AML-193 (cell line): ENCODE measurements around the gene MRPL12.

Experiments used
- DNase-seq, 2 experiments: peaks; one replicate each; lab custom pipeline; 2025; lab: John Stamatoyannopoulos, UW

Gene MRPL12

DNA sequence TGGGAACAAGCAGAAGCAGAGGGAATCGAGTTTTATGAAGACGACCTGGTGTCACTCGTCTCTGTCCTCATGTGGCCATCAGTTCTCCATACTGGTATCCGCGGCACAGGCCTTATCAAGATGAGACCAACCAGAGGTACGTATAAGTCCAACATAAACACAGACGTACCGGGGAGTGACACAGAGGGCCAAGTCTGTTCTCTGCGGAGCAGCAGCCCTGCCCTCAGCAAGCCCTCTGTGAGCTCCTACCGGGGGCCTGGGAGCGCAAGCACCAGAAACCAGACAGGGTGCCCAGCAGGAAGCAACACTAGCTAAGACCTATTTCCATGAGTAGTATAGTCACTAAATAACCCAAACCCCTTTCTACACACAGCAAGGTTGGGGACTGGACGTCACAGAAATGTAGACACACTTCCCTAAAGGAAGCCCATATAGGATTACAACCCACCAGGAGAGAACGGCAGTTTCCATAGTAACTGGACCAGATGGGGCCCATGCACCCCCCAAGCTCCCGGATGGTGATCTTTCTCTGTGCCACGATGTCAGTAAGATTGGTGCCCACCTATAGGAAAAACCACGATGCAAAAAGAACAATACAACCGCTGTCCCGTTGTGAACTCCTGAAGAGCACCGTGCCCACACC lies 20.5 kb upstream of the MRPL12 start:
- DNase-seq, result no peak

- DNase-seq, result no peak
Observed at GRCh38 chr17:81683208-81683583, 20.0 kb upstream of the MRPL12 start.

- DNase-seq, result peak; percentile 99 to 100
Observed at GRCh38 chr17:81683584-81684441, 19.4 kb upstream of the MRPL12 start, which contains the start of the genes ARL16 and HGS. ARL16 (minus strand) TSS chr17:81683797; CDS start chr17:81683753, 44 bp downstream. HGS (plus strand) TSS chr17:81684011; CDS start chr17:81684067, 56 bp downstream.

DNA sequence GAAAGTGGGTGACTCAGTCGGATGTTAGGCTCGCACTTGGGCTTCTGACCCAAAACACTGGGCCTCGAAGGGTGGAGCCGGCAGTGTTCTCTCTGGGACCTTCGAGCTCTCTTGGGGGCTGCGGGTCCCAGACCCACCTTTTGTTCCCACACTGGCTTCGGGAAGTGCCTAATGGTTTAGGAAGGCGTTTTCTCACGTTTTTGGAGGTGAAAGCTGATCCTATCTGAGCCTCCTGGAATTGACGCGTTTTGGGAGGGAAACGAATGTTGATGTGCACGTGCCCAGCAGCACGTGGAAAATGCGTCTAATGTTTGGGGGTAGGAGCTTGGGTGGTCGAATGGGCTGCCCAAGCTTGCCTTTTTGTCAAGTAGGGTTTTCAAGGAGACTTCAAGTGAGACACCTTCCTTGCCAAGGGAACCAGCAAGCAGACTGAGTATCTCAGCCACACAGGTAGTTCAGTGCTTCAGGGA lies 18.7 kb upstream of the MRPL12 start:
- no peak for DNase-seq

DNA sequence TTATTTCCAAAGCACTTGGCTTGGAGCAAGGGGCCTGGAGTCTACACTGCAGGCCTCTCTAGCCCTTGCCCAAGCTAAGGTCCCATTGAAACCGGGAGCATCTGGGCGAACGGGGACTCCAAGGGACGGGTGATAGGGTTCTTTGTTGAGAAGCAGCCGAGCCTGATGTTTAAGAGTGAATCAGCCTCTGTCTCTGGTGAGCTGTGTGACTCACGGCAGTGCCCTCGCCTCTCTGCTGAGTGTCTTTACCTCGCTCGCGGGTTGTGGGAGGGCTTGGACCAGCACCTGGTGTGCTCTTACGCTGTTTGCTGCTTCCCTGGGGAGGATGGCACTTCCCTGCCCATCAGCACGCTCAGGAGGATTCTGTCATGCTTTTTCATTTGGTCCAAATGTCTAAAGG lies 18.1 kb upstream of the MRPL12 start:
- DNase-seq, result no peak

GRCh38 chr17:81686614-81687013 lies 16.6 kb upstream of the MRPL12 start:
- DNase-seq, result no peak

DNA sequence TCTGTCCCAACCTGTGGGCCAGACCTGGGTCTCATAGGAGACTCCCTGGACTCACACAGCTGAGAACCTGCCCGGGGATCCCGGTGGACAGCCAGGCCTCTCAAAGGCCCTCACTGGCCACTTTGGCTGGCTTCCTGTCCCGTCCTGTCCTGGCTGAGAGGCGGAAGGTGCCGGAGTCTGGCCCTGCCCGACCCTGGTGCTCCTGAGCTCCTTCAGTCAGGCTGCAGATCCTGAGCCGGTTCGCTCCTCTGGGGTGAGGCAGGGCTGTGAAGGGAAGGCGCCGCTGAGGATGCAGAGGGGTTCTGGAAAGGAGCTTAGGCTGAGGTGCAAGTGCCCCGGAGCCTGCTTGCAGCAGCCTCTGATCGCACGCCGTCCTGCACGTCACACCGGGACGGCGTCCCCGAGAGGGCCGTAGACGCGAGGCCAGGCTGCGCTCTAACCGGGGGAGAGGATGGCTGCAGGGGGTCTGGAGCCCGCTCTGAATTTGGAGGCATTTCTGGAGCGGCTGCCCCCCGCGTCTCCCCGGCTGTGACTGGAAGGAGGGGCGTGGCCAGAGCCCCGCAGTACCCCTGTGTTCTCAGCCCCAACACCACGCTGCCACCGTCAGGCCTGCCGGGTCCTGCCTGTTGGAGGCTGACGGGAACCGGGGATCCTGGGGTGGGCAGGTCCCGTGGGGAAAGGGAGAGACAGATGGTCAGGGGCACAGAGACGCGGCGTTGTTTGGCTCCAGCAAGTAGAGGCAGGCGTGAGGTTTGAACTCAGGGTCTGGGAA lies 15.2 kb upstream of the MRPL12 start:
- no peak for DNase-seq

DNA sequence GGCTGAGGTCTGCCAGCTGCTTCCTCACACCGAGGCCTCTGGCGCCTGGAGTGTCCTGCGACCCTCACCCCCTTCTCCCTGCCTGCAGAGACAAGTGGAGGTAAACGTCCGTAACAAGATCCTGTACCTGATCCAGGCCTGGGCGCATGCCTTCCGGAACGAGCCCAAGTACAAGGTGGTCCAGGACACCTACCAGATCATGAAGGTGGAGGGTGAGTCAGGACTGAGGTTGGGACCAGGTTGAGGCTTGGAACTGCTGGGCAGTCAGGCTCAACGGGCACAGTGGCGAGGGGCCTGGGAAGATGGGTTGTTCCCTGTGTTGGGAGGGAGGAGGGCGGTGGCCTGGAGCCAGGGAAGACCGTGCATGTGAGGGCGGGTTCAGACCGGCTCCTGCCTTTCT lies 14.6 kb upstream of the MRPL12 start:
- no peak for DNase-seq

GRCh38 chr17:81690066-81690465 lies 13.1 kb upstream of the MRPL12 start:
- DNase-seq, result no peak

DNA sequence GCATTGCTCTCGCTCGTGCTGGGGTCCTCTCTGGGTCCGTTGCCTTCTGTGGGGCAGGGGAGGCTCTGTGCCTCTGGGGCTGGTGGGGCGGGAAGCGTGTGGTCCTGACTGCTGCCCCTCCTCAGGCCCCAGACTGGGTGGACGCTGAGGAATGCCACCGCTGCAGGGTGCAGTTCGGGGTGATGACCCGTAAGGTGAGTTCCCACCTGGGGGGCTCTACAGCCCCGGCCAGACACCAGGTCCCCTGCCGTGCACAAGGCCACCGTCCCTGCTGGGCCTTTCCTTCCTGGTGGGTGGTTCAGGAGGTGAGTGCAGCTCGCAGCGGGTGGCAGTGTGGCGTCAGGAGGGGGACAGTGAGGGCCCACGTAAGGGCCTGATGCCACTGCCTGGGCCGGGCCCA lies 12.6 kb upstream of the MRPL12 start:
- no peak for DNase-seq

DNA sequence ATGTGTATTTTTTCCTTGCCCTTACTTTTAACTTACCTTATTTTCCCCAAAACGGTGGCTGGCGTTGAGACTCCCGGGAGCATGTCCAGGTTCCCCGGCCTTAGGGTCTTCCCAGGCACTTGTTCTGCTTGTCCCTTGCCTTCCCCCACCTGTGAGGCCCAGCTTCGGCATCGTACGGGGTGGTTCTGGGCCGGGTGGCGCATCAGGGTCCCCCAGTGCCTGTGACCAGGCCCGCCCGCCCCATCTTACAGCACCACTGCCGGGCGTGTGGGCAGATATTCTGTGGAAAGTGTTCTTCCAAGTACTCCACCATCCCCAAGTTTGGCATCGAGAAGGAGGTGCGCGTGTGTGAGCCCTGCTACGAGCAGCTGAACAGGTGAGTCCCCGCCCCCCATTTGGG lies 12.0 kb upstream of the MRPL12 start:
- DNase-seq, result no peak

DNA sequence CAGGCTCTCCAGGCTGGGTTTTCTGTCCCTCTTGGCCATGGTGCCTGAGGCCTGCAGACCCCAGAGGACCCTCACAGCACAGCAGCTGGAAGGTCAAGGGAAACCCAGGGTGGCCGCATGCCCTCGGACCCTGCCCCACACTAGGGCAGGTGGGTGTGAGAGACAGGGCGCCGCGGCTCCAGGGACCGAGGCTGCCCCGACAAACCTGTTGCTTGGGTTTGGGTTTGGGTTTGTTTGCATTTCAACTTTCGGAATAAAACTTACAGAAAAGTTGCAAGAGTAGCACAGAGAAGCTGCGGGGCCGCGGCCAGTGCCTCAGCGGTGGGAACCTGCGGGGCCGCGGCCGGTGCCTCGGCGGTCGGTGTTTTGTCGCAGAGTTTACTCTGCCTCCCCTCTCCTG lies 11.6 kb upstream of the MRPL12 start:
- no peak for DNase-seq

DNA sequence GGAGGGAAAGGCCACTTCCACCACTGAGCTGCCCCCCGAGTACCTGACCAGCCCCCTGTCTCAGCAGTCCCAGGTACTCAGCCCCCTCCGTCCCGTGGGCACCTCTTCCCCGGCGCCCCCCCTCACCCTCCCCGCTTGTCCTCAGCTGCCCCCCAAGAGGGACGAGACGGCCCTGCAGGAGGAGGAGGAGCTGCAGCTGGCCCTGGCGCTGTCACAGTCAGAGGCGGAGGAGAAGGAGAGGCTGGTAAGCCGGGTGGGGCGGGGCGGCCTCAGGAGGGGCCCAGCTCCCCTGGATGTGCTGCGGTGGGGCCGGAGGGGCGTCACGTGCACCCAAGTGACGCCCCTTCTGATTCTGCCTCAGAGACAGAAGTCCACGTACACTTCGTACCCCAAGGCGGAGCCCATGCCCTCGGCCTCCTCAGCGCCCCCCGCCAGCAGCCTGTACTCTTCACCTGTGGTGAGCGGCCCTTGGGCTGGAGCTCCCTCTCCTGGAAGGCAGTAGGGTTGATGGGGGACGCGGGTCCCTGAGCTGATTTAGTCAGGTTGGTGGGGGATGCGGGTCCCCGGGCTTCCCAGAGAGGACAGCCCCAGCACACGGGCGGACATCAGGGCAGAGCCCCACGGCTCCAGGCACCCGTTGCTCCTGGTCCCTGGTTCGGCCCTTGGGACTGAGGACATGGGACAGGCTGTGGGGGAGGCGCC lies 9.5 kb upstream of the MRPL12 start:
- DNase-seq, result no peak

GRCh38 chr17:81694810-81695209 lies 8.4 kb upstream of the MRPL12 start:
- DNase-seq, result no peak

- no peak for DNase-seq
Observed at GRCh38 chr17:81695211-81695610, 8.0 kb upstream of the MRPL12 start.

- no peak for DNase-seq
Observed at GRCh38 chr17:81695801-81696200, 7.4 kb upstream of the MRPL12 start.

DNA sequence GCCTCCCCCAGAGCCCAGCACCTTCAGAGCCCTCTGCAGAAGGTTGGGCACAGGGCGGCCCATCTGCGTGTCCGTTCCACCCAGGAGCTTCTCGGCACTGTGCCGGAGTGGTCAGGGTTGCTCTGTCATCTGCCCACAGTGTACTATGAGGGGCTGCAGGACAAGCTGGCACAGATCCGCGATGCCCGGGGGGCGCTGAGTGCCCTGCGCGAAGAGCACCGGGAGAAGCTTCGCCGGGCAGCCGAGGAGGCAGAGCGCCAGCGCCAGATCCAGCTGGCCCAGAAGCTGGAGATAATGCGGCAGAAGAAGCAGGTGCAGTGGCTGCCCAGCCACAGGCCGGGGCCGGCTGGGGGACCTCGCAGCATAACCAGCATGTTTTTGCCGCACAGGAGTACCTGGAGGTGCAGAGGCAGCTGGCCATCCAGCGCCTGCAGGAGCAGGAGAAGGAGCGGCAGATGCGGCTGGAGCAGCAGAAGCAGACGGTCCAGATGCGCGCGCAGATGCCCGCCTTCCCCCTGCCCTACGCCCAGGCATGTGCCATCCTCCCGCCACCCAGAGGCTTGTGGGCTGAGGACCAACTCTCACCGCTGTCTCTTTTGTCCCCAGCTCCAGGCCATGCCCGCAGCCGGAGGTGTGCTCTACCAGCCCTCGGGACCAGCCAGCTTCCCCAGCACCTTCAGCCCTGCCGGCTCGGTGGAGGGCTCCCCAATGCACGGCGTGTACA lies 6.8 kb upstream of the MRPL12 start:
- DNase-seq, result no peak

GRCh38 chr17:81697261-81698044 lies 5.7 kb upstream of the MRPL12 start:
- DNase-seq, result no peak

DNA sequence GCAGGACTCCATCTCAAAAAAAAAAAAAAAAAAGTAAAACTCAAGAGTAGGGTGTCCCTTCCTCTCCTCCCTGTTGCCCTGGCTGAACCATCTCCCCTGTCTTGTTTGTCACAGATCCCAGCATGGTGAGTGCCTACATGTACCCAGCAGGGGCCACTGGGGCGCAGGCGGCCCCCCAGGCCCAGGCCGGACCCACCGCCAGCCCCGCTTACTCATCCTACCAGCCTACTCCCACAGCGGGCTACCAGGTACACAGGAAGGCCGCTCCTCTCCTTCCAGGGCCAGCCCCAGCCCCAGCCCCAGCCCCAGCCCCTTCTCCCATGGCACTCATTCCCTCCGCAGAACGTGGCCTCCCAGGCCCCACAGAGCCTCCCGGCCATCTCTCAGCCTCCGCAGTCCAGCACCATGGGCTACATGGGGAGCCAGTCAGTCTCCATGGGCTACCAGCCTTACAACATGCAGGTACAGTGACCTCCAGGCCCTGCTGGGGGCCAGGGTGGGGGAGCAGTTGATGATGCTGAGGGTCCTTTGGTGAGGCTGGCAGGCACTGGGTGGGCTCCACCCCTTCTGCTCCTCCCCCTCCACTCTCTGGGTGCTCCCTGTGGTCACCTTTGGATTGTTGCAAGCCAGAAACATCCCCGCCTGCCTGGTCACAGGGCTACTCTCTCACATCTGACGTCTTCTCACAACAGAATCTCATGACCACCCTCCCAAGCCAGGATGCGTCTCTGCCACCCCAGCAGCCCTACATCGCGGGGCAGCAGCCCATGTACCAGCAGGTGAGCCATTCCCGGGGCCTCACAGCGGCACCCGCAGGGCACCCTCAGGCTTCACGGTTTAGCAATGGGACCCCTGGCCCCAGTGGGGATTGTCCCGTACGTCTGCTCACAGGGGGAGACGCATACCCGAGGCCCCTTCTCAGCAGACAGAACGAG lies 2.5 kb upstream of the MRPL12 start:
- no peak for DNase-seq
